Lower leg skin (tissue), 3 donors: ENCODE results near the gene SPTBN4.

Experiments
- POLR2A ChIP-seq, 2 donors: fragments of 450-650 bp; IDR thresholded peaks; one replicate each; pipeline ENCODE4 v1.6.1; 2016 to 2017; ENCODE audit warnings: antibody characterized with exemption in 2 of 2, mild to moderate bottlenecking in 1 of 2, moderate library complexity in 1 of 2
- TF ChIP-seq, protein P1 (sequence below), 3 donors: fragments of 450-650 bp; IDR thresholded peaks; one replicate each; pipeline ENCODE4 v1.5.1; 2016; ENCODE audit warnings: antibody characterized with exemption in 3 of 3, mild to moderate bottlenecking in 3 of 3, moderate library complexity in 2 of 3

DNA sequence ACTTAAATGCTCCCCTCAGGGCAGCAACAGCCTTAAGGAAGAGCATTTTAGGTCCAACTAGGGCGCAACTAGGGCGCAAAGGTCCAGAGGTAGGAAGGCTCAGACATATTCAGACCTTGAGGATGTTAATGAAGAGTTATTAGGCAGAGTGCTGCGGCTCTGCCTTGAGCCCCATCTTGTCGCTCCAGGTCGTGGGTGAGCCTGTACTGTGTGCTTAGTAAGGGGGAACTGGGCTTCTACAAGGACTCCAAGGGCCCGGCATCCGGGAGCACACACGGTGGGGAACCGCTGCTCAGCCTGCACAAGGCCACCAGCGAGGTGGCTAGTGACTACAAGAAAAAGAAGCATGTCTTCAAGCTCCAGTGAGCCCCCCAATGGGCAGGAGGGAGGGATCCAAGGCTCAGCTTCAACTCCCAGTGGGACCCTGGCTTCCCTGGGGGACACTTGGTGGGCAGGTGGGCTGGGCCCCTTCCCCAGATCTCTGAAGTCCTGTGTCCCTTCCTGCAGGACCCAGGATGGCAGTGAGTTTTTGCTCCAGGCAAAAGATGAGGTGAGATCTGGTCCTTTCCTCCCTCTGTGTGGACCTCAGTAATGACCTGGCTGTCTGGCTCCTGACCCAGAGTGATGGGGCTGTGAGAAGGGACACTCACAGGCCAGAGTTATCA lies 105.2 kb downstream of the SPTBN4 start:
- TF ChIP-seq, protein P1, sequence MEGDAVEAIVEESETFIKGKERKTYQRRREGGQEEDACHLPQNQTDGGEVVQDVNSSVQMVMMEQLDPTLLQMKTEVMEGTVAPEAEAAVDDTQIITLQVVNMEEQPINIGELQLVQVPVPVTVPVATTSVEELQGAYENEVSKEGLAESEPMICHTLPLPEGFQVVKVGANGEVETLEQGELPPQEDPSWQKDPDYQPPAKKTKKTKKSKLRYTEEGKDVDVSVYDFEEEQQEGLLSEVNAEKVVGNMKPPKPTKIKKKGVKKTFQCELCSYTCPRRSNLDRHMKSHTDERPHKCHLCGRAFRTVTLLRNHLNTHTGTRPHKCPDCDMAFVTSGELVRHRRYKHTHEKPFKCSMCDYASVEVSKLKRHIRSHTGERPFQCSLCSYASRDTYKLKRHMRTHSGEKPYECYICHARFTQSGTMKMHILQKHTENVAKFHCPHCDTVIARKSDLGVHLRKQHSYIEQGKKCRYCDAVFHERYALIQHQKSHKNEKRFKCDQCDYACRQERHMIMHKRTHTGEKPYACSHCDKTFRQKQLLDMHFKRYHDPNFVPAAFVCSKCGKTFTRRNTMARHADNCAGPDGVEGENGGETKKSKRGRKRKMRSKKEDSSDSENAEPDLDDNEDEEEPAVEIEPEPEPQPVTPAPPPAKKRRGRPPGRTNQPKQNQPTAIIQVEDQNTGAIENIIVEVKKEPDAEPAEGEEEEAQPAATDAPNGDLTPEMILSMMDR (IDR thresholded peaks at IDR 0.05), result no peak
- no peak for TF ChIP-seq POLR2A (IDR thresholded peaks at IDR 0.05)
